HK-2 (cell line): Measurements from ENCODE around the gene PRKAB1.
"Not testable (repeated sequence)": the region's sequence is repeated elsewhere in the genome, so short reads cannot be mapped to it uniquely, and the experiment has no call there.

Experiments used
- DNase-seq: peaks from one replicate; pipeline ENCODE4 v3.0.0-alpha.2; 2018; ENCODE audit not compliant: unreplicated experiment

Gene PRKAB1

DNA sequence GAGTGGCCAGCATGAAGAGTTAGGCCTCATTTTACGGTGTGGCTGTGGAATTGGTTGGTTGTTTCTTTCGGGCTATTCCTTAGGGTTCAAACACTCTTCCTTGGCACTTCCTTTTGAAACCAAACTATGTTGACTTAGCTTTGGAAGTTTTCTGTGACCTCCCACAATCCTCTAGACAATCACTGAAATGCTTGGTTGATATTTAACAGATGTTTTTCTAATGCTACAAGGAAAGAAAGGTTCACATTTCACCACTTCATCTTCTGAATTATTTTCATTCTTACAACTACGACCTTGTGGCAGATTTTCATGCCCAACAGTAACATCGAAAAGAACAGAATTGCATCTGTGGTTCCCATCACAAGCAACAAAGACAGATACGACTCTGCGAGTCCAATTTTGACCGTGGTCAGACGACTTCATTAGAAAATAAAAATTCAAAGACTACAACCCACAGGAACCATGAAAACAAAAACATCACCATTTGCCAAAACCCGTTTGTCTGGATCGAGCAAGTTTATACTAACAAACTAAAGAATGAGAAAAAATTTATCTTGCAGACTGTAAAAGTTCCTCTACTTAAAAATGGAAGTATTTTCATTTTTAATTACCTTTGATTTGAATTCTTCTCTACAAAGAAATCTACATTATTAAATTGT, 16.9 kb downstream of the PRKAB1 start:
- no peak for DNase-seq

DNA sequence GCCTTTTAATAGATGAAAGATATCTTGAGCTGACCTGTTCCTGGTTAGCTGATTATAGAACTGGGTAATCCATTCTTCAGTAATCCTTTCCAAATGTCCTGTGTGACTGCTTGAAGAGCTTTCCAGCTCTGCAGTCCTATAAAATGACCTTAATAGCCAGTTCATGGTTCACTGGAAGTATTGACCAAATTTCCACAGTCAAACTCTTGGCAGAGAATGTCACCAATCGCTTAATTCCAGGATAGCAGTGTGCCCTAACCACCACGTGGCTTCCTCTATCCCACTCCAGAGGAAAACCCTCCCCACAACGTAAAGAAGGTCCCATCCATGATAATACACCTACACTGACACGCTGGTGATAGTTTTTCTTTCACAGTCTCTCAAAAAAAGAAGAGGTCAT, 17.4 kb downstream of the PRKAB1 start:
- DNase-seq, result no peak

DNA sequence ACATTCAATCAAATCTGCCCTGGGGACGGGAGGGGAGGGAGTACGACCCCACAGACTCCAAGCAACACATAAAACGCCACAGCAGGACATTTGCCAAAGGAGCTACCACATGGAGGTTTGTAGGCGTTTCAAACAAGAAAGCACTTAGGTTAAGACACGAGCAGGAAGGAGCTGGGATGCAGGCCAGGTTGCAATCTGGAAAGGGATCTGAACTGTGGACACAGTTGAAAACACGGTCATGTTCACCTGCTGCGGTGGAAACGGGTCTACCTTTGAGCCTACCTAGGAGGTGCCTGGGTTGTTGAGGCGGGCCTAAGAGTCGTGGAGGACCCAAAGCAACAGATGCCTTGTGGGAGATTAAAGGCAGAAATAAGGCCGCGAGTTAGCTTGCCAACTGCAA, 18.4 kb downstream of the PRKAB1 start:
- no peak for DNase-seq

- no peak for DNase-seq
These were observed 18.8 kb downstream of the PRKAB1 start for GRCh38 chr12:119686776-119687175.

DNA sequence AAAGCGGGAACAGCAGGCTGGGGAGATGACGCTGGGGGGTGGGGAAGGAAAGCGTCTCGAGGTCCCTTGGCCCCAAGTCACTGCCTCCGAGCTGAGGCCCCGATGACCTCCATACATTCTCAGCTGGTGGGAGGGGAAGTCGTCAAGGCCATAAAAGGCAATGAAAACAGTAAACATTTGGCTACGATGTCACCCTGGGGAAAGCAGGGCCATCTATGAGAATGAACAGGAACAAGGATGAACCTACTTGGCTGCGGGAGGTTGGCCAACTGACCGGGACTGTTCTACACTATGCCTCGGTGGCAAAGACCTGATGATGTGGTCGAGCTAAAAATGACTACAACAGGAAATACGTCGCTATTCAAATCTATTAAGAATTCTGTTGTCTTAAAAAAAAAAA, 19.5 kb downstream of the PRKAB1 start:
- no peak for DNase-seq

DNA sequence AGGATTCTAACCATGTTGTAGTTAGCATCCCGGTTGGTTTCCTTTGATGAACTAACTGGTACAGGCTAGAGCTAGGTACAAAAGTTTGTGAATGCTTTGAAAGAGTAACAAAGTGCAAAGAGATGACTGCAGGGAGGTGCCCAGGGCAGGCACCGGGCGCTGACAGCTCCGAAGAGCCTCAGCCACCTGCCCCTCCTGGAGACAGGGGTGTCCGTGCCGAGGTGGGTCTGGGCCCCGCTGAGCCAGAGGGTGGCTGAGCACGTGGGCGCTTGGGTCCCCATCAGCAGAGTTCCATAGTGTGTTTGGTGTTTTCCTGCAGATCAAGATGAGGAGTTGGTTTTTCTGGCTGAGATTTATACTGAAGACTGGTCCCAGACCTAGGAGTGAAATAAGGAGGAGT, 19.9 kb downstream of the PRKAB1 start:
- no peak for DNase-seq

DNA sequence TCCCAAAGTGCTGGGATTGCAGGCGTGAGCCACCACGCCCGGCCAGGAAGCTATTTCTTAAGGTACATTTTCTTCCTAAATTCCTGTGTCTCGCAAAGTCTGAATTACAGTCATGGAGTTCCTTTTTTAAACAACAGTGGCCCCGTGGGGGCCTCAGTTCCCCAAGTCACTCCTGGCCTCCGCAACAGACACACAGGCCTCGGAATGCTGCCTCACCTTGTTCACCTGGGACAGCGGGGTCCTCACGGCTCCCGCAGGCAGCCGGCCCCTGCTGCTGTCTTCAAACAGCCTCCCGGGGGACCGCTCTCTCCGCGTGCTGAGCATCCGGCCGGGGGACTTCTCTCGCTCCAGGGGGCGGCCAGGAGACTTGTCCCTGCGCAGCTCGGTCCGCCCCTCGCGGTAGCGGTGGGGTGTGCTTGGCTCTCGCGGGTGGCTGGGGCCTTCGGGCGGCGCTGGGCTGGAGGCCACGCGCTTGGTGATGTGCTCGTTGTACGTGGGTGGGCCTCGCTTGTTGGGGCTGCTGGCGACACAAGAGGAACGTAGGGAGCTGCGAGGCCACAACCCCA, 22.1 kb downstream of the PRKAB1 start:
- no peak for DNase-seq

DNA sequence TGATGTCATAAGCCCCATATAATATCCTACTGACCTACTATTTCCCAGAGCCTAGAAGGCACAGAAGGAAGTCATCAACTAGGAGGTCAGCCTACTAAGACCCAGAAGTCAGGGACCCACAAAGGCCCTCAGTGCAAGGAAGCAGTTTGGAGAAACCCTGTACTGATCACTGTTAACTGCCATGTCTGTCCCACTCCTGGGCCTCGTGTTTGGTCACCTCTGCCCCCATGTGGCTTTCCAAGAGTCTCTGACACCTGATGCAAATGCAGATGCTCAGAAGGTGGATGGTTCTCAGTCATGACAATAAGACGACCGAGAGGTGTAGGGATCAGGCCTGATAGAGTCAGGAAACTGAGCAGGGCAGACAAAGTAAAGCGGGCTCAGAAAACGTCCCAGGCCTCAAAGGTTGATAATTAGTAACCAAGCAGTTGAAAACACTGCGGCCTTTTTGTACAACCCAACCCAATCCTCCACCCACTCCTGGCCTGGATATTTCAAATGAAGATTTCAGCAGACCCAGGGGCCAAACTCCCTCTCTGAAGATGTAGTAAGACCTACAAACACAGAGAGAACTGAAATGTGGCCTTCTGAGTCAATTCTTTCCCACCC, 23.4 kb downstream of the PRKAB1 start:
- no peak for DNase-seq

GRCh38 chr12:119692410-119692809, 24.5 kb downstream of the PRKAB1 start:
- DNase-seq, result no peak

GRCh38 chr12:119692997-119693396, 25.1 kb downstream of the PRKAB1 start:
- DNase-seq, result no peak

DNA sequence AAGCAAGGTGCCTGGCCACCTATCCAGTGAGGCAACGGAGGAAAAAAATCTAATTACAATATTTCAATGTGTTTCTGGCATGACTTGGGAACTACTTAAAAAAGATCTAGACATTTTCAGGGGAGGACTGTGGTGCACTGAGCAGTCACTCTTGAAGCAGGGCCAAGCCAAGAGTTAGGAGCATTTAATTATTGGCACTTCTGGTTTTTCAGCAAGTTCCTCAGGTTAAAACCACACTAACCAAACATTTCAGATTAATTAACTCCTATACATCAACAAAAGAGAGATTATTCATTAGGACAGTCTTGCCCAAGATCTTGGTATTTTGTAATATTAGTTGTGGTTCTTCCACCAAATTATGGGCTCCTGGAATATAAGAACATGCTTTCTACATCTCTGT, 25.6 kb downstream of the PRKAB1 start:
- no peak for DNase-seq

GRCh38 chr12:119694111-119694510, 26.2 kb downstream of the PRKAB1 start:
- DNase-seq, result no peak

DNA sequence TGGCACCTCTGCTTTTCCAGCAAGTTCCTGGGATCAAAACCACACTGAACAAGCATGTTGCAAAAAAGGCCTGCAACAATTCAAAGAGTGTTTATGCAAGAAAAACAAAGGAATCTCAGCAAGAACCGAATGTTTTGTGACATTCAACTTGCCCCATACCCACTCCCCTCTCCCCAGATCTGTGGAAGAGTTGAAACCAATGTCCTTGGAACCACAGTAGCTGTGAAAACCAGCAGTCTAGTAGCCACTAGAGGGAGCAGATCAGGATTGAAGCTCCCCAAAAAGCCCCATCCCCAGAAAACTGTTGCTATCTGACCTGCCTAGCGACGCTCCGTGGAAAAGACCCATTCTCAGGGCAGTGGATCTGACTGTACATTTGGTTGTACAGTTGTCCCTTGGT, 27.1 kb downstream of the PRKAB1 start:
- DNase-seq, result no peak

- DNase-seq, result no peak
These were observed 29.0 kb downstream of the PRKAB1 start for GRCh38 chr12:119696943-119697342.

DNA sequence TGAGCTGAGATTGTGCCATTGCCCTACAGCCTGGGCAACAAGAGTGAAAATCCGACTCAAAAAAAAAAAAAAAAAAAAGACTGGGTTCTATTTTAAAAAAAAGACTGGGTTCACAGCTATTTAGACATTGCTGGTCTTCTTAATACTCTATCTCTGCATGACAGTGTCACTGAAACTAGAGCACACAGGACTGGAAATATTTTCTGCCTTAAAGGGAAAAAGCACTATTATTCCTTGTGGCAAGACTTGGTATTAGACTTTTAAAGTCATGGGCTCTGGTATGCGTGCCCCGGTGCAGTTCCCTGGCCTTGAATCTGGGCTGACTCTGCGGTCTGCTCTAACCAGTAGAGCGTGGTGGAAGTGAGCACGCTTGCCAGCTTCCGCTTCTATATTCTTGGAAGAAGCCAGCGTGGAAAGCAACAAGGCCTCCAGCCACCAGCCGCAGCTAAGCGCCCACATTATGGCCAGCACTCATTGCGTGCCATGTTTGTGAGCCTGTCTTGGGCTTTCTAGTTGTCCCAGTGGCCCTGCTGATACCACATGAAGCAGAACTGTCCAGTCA, 31.3 kb downstream of the PRKAB1 start:
- DNase-seq, result peak; percentile 80

- no peak for DNase-seq
These were observed 32.1 kb downstream of the PRKAB1 start for GRCh38 chr12:119700078-119700477.

- DNase-seq, result peak; percentile 39
These were observed 36.3 kb downstream of the PRKAB1 start for GRCh38 chr12:119704065-119704747.

GRCh38 chr12:119705182-119705581, 37.2 kb downstream of the PRKAB1 start:
- no peak for DNase-seq

- DNase-seq, result not testable (repeated sequence)
These were observed 38.5 kb downstream of the PRKAB1 start for GRCh38 chr12:119706427-119706826.

DNA sequence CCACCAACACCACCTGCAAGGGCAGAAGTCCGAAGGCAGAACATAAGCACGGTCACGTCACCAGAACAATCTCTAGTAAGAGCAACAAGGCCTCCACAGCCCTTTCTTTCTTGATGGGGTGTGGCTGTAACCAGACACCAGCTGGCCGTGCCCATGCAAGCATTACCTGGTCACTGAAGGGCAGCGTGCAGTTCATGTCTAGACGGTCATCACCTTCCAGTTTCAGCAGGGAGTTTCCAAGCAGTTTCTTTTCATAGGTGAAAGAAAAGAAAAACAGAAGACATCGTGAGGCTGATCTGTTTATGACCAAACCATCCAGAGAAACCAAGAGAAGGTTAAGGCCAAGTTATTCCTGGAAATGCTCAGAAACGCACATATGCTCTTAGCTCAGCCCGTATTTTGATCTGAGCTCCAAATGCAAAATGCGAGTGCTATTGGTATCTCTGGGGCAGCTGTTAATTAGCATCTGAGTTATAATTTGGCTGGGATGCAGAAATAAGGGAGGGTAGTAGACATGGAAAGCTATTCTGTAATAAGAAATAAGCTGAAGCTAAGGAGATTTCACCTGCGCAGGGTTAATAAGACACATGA, 42.5 kb downstream of the PRKAB1 start:
- no peak for DNase-seq

GRCh38 chr12:119710965-119711551, 43.1 kb downstream of the PRKAB1 start:
- no peak for DNase-seq

DNA sequence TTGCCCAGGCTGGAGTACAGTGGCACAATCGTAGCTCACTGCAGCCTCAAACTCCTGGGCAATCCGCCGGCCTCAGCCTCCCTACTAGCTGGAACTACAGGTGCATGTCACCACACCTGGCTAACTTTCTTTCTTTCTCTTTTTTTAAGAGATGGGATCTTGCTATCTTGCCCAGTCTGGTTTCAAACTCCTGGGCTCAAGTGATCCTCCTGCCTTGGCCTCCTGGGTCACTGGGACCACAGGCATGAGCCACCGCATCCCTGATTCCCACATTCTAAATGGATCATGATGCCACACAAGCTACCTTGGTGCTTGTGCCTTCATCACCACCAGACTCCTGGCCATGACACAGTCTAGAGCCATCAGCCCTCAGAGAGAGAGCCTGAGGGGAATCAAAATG, 43.8 kb downstream of the PRKAB1 start:
- no peak for DNase-seq
